Epithelial cell of esophagus (primary cell): Measurements from ENCODE around the gene NEDD4L.
A peak's percentile ranks its signal among the peaks of the same experiment; 100 is the strongest.

Experiments
- DNase-seq: peaks from one replicate; pipeline ENCODE4 v3.0.0; 2010; ENCODE audit warnings: low read depth
- H3K4me3 ChIP-seq: 2 replicates; pipeline ENCODE4 v1.5.1; 2011; ENCODE audit warnings: mild to moderate bottlenecking, low read length, control low read depth
- TF ChIP-seq, protein P1 (sequence below): IDR thresholded peaks from 2 replicates; pipeline ENCODE4 v1.5.1; 2011; ENCODE audit warnings: low read depth, mild to moderate bottlenecking, low read length, control low read depth, inconsistent platforms; ENCODE audit not compliant: insufficient read depth; ENCODE audit errors: missing control alignments

Gene NEDD4L

DNA sequence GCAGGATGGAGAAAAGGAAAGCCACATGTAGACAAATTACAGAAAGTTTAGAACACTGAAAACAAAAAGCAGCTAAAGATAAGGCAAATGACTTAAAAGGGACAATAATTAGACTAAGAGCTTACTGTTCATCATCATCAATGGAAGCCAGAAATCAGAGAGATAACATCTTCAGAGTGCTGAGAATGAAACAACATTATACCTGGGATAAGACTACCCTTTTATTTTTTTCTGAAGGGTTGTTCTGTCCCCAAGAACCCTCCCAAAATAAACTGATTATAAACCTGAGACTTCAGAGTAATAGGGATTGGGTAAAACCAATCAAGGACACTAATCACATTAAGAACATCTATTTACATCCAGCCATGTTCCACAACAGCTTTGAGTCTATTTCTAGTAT lies 6.9 kb upstream of the NEDD4L start:
- TF ChIP-seq, protein P1, sequence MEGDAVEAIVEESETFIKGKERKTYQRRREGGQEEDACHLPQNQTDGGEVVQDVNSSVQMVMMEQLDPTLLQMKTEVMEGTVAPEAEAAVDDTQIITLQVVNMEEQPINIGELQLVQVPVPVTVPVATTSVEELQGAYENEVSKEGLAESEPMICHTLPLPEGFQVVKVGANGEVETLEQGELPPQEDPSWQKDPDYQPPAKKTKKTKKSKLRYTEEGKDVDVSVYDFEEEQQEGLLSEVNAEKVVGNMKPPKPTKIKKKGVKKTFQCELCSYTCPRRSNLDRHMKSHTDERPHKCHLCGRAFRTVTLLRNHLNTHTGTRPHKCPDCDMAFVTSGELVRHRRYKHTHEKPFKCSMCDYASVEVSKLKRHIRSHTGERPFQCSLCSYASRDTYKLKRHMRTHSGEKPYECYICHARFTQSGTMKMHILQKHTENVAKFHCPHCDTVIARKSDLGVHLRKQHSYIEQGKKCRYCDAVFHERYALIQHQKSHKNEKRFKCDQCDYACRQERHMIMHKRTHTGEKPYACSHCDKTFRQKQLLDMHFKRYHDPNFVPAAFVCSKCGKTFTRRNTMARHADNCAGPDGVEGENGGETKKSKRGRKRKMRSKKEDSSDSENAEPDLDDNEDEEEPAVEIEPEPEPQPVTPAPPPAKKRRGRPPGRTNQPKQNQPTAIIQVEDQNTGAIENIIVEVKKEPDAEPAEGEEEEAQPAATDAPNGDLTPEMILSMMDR = no peak
- no peak overlapping the region for H3K4me3 ChIP-seq
- DNase-seq = no peak

DNA sequence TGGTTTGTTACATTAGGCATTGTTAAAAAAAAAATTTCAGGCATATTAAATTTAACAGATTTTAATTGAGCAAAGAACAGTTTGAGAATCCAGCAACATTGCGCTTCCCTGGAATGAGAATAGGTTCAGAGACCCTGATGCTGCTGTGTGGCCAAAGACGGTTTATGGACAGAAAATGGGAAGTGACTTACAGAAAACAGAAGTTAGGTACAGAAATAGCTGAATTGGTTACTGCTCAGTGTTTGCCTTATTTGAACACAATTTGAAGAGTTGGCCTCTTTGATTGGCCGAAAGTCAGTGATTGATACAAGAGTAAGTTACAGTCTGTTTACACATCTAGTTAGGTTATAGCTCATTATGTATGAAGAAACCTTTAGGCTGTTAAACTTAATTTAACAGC lies 6.0 kb upstream of the NEDD4L start:
- no peak for DNase-seq
- H3K4me3 ChIP-seq = no peak overlapping the region
- TF ChIP-seq, protein P1 = no peak

DNA sequence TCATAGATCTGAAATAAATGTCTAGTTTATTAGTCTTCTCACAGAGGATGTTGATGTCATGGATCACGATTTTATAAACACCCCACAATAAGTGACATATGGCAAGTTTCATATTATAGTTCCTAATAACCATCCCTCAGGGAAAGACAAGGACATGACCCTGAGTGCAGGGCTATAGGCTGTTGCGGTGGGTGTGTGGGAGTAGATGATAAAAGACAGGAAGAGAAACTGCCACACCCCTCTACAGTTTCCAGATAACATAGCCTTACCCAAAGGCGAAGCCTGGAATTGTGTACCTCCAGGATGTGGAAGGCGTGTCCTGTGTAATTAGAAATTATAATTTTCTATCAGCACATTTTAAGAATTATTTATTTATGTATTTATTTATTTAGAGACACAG lies 2.4 kb upstream of the NEDD4L start:
- TF ChIP-seq, protein P1 = no peak
- DNase-seq = no peak
- no peak overlapping the region for H3K4me3 ChIP-seq

DNA sequence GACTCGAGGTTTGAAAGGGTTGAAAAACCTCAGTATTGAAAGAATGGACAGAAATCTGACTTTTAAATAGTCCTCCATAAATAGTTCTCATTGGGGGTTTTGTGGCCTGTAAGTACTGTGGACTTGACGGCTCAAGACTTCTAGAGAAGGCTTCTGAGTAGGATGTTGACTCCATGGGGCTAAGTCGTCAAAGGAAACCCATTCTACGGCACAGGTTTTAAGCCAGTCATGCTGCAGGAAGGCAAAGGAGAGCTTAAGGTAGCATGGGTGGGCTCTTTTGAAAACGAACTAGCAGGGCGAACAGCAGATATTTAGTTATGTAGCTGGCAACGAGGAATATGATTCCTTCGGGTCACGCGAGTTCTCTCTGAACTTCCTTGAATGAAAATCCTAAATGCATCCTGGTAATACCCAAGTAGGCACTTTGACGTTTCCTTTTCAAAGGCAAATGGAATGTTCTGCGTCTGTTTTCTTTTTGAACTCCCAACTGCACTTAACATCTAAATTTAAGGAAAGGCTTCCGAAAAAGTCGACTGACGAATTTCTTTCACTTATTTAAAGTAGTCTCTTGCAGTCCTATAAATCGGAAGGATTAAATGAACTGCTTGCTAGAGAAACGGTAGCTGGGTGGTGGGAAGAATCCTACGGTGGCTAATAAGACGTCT lies 1.1 kb upstream of the NEDD4L start:
- peak overlapping the region; percentile 51 for H3K4me3 ChIP-seq
- DNase-seq = no peak
- TF ChIP-seq, protein P1 = no peak

DNA sequence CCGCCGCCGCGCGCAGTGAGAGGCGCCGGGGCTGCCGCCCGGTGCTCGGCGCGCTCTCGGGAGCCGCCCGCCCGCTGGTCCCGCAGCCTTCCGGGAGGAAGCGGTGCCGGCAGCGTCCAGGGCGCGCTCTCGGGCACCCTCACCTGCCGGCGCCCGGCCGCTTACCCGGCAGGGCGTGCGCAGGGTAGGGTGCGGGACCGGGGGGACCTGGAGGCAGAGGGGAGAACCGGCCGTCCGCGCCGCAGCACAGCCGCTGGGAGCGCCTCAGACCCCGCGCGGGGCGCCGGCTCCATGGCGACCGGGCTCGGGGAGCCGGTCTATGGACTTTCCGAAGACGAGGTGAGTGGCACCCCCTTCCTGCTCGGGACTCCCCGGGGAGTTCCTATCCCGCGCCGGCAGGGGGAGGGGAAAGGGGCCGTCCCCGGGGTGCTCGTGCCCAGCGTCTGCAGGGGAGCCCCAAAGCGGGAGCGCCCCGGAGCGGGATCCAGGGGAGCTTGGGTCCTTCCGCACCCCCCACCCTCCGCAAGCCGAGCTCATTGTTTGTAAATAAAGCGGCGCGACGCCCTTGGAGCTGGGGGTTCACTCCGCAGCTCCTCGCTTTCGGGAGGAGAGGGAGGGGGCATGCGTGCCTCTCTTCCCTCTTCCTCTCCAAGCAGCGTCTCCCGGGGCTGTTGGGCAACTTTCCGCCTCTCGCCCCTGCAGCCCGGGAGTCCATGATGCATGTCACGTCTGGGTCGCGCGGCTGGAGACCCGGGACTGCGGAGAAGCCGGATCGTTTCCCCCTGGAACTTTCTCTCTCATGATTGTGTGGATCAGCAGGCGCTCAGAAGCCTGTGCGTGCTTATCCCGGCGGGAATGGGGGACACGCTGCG lies 580 bp downstream of the NEDD4L start:
- peak; percentile 47 for DNase-seq
- TF ChIP-seq, protein P1 = peak; percentile 13
- H3K4me3 ChIP-seq = peak overlapping the region; percentile 51

DNA sequence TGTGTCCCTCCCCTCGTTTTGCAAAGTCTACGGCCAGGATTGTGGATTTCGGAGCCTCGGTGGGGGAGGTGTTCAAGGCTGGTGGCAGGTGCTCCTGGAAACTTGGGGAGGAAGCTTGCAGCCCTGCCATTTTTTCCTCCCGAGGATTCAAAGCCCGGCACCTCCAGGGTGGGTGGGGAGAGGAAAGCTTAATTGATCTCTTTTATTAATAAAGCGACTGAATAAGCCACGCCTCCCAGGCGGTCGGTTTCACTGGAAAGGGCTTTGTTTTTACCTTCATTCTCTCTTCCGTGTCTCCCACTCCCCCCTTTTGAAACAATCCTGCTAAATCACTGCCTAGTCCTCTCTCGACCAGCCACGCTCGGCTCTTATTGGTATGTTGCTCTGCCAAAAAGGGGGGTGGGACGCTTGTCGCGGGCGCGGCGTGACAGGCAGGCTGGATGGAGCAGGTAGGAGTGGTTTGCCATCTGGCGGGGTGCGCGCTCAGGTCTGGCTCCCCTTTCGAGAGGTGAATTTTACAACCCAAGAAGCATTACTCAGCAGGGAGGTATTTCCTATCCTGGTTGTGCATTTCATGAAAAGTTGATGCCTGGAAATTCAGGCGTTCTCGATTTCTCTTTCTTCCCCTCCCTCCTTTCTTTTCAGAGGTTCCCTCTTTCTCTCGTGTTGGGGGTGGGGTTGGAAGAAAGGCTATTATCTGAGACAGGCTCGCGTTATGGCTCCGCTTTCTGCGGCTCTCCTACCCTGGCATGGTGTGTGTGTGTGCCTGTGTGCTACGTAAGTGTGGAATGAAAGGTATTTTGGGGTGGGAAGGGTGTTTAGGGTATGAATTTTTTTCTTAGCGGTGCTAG lies 1.4 kb downstream of the NEDD4L start:
- peak overlapping the region; percentile 51 for H3K4me3 ChIP-seq
- TF ChIP-seq, protein P1 = no peak
- peak; percentile 76 for DNase-seq
